Cardiac septum (tissue), 1 donor: ENCODE data around the gene TENM4. TPM values are rescaled to one million over a fixed set of nuclear protein-coding genes. Genes with fewer than 3 reads are reported as not detected.

Source experiments
- DNase-seq: peaks from one replicate; pipeline ENCODE4 v3.0.0-alpha.2; 2020; ENCODE audit warnings: low spot score
- intact Hi-C: fragments of 100-400 bp; cut with DNase I; formaldehyde crosslinking; loops from one replicate; pipeline ENCODE4 v1.14.0; 2022
- total RNA-seq: library from RNA; stranded (reverse); fragmentation: NEBNext Ultra II Directional; extraction: Animal tissue kit (Norgen Biotek cat#: 25700); gene quantifications from one replicate; pipeline ENCODE4 v1.2.1, GENCODE V29; 2021
- donor health status: DM: no; HTN: no; CAD: no.

Gene TENM4
- total RNA-seq, 1 donor from 2014 or later: 3.4 TPM

- intact Hi-C loops: no loop called here
- DNase-seq: no peak
These were observed 323.3 kb downstream of the TENM4 start for GRCh38 chr11:79117488-79117887.

DNA sequence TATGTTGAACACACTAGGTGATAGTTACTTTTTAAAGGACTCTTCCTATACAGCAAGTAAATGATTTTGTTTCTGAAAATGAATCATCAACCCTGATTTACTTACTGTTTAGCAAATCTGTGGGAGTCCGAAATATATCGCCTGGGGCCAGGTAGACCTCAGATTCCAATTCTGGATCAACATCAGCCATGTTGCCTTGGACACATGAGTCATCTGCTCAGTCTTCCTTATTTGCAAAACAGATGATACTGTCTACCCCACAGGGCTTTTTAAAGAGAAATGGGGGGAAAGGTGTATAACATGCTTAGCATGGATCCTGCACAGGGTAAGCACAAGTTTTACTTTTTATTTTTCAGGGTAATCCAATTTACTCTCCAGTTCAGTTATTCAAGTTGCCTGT is 324.2 kb downstream of the TENM4 start:
- intact Hi-C loops: no loop called here
- DNase-seq: no peak

DNA sequence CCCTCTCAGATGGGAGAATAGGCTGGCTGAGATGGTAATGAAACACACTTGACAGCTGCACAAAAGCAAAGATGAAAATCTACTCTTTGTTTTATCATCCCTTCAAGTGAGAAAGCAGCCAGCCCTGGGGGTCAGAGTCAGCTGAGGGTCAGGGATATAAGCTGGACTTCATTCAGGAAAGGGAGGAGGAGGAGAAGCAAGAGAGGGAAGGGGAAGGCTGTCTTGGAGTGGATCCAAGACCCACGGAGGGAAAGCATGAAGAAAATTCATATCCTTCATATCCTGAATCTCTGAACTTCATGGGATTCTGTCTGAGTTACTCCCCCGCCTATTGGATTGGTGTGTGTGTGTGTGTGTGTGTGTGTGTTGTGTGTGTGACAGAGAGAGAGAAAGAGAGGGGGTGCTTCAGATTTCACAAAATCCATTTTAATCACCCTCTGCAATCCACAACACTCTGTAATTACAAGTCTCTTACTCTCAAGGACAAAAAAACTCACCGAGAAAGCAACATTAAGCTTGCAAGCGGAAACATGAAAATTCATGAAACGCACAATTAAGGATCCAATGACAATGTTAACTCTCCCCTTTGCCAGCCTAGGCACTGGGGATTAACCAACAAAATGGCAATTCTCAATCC is 327.7 kb downstream of the TENM4 start:
- intact Hi-C loops: no loop called here
- DNase-seq: no peak

DNA sequence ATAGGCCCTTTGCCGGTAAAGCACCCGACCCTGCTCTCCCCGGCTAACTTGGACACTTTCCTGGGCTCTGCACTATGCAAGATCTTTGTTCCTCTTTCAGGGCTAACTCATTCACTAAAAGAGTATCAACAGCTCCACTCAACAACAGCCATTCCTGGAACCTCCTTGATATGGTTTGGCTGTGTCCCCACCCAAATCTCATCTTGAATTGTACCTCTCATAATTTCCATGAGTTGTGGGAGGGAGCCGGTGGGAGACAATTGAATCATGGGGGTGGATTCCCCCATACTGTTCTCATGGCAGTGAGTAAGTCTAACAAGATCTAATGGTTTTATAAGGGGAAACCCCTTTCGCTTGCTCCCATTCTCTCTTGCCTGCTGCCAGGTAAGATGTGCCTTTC is 330.0 kb downstream of the TENM4 start:
- DNase-seq: no peak
- intact Hi-C loops: no loop called here

DNA sequence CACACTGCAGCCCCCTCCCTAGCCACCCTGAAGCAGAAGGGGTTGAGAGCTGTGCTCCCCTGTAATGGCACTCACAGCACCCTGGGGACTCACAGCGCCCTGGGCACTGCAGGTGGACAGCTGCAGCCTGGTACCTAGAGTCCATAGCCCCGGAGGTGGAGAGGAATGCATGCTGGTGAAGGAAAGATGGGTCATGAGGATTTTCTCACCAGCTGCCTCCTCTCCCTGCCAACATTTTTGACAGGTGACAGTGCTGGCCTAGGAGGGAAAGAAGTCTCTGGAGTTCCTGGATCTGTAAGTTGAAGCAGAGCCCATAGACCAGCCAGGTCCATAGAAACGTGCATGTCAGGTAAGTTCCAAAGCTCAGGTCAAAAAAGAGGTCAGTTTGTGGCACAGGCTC is 330.5 kb downstream of the TENM4 start:
- intact Hi-C loops: no loop called here
- DNase-seq: no peak

GRCh38 chr11:79108851-79109250 is 332.0 kb downstream of the TENM4 start:
- DNase-seq: no peak
- intact Hi-C loops: no loop called here

GRCh38 chr11:79102840-79103239 is 338.0 kb downstream of the TENM4 start:
- DNase-seq: no peak
- intact Hi-C loops: no loop called here

DNA sequence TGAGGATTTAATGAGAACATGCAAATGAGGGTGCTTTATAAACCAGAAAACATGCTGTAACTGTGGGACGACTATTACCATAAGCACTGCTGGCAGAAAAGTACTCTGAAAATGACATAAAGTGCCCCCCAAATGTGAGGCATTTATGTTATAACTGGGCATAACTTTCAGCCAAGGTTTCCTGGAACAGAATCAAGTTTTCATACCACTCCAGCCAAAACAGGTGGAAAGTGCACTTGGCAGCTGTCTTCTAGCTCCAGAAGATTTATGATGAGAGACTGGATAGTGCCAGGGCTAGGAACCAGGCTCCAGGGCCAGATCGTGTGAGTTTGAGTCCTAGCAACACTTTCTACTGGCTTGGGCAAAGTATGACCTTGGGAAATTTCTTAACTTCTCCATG is 339.2 kb downstream of the TENM4 start:
- DNase-seq: no peak
- intact Hi-C loops: no loop called here

DNA sequence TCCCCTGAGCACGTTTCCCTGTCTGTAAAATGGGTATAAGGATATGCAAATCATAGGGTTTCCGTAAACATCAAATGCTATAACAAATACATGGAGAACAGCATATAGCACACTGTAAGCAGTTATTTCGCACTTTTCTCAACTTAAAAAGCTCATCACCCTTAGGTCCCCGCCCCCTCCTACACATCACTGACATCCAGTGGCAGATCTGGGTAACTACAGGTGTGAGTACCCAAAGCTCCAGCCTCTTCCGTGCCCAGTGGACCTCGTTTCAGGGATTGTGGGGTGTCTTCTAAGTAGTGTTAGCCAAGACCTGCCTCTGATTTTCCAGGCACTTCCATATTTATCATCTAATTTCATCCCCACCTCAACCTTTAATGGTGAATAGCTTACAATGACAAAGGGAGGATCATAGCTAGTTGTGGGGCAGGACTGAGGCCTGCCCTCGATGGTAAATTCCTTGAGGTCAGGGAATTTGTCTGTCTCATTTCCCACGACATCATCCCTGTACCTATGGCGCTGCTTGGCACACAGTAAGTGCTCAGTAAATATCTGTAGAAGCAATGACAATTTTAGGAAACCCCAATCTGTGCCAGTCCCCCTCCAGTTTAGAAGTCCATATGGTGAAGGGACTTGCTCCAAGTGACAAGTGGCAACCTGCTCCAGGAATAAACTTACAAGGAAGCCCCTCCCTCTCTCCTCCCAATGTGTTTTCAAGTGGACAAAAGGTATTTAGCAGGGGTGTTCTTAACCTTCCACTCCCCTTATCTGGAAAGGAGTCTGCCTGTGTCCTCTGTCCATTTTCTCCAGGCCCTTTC is 340.5 kb downstream of the TENM4 start:
- intact Hi-C loops: no loop called here
- no peak for DNase-seq

GRCh38 chr11:79098146-79098545 is 342.7 kb downstream of the TENM4 start:
- no peak for DNase-seq
- intact Hi-C loops: no loop called here

DNA sequence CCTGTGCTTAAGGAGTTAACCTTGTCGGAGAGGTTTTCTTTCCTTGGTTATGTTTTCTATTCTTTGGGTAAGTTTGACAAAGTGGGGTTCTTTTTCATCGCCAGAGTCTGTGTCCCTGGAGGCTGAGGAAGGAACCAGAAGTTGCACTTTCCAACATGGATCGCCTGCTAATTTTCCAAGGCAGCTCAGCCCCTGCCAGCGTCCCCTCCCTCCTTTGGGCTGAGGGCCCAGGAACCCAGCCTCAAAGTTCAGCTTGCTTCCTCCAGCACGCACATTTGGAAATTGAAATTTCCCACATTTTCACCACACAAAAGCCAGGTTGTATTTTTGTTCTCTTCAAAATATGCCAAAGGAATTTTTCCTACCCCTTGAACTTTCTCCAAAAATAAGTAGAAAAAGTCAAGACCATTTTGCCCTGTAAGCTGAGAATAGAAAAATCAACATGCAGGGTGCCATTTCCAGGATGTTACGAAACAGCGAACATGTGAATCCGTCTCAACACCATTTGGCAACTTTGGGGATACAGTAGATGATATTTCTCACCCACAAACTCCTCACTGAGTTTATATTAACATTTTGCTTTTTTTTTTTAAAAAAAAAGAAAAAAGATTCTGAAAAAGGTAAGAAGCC is 343.5 kb downstream of the TENM4 start:
- DNase-seq: no peak
- intact Hi-C loops: no loop called here

DNA sequence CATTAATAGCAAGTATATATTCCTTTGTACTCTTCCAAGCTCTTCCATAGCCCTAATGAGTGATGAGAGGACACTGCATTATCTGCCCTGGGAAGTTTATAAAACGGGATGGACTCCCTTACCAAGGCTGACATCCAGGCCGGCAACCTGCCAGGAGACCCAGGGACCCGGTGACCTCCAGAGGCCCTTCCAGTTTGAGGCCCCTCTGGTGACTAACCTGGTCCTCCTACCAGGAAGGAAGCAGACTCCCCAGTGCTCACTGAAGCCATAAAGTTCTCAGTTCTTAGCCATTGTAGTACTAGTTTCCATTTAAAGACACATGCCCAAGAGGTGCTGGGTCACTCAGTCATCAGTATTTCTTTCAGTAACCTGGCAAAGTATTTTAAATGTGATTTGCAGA is 345.4 kb downstream of the TENM4 start:
- intact Hi-C loops: no loop called here

GRCh38 chr11:79094616-79095015 is 346.2 kb downstream of the TENM4 start:
- intact Hi-C loops: no loop called here
- peak; percentile 26 for DNase-seq

More for the DNA sequence above, 345.4 kb downstream of the TENM4 start:
- no peak for DNase-seq

DNA sequence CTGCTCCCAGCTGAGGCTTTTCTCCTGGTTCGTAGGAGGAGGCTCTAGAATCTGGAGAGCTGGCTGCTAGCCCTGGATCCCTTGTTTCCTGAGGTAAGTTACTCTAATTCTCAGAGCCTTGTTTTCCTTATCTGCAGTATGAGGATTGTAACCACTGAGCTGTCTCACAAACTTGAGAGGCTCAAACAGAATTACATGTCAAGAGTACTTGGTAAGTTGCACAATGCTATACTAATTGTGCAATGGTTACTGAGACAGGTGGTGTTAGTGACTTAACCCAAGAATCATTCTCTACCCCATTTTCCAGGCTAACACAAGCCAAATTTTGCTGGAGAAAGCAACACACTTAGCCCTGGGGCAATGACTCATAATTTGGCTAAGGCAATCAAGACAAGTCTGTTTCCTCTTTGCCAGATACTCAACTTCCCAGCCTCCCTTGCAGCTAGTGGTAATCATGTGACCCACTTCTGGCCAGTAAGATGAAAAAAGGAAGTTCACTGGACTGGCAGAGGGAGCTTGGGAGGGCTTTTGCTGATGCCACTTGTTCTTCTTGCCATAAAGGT is 348.0 kb downstream of the TENM4 start:
- intact Hi-C loops: no loop called here
- no peak for DNase-seq

DNA sequence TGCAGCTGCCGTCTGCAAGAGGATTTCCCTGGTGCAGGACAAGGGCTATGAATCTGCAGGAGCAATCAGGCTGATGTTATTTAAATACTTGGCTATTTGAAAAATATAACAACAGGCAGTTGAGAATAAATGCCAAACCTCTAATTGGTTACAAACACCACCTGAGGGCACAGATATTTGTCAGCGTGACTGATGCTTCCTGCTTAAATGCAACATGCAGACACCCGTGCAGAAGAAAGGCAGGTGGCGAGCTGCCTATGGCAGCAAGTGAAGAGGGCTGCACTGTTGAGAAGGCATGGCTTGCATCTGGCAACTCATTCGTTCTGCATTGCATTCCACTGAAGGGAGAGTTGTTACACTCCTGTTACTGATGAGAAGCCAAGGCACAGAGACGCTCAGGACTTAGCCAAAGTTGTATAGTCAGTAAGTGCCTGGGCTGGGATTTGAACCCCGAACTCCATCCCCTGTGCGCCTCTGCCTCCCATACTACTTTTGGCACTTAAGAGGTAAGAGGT is 350.6 kb downstream of the TENM4 start:
- intact Hi-C loops: no loop called here
- no peak for DNase-seq

- DNase-seq: peak; percentile 36
- intact Hi-C loops: no loop called here
These were observed 351.2 kb downstream of the TENM4 start for GRCh38 chr11:79089601-79090000.

DNA sequence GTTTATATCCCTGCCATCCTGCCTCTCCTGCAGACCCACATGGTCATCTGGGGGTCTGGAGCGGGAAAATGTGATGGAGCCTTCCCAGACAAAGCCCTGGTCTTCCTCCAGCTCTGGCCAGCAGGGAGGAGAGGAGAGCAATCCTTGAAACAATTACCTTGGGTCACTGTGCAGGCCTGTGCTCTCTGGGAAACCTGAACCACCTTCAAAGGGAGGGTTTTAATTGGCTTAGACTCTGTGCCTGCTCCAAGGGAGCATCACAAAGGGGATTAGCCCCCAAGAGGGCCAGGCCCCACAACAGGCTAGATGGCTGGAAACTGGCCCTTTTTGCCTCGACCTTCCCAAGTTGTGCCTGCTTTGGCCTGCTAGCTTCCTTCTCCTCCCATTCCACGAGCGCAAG is 351.9 kb downstream of the TENM4 start:
- intact Hi-C loops: no loop called here
- peak; percentile 29 for DNase-seq

- intact Hi-C loops: no loop called here
- peak; percentile 44 for DNase-seq
These were observed 352.9 kb downstream of the TENM4 start for GRCh38 chr11:79087961-79088318.

DNA sequence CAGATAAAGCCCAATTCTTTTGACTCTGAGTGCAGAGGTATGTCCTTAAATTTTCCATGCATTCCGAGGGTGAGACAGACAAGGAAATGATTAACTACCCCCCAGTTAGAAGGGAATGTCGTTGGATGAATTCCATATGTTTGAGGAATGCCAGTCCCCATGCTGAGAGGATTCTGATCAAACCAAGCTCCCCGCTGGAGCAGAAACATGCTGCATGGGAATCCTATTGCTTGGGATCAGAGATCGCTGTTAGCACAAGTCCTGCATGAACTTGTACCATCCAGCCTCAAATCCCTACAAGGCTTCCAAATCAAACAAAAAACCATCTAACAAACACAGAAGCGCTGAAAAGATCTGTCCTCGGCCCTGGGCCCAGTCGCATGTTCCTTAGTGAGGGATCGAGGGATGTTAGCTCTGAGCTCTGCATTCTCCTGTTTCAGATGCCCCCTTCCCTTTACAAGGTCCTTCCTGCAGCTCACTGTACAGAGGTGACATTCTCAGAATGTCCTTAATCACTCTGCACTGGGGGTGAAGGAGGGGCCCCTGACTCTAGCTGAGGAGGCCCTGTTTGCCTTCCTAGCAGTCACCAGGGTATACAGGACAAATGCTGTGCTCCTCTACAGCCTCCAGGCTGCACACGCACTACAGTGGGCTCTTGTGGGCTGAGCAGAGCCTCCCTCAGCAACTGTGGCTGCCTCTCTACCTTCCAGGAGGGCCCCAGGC is 353.4 kb downstream of the TENM4 start:
- DNase-seq: peak; percentile 61
- intact Hi-C loops: no loop called here

- peak; percentile 22 for DNase-seq
- intact Hi-C loops: no loop called here
These were observed 354.8 kb downstream of the TENM4 start for GRCh38 chr11:79086056-79086455.
